K562 (cell line): ENCODE results near the gene MYG1. TPM values are rescaled to one million over a fixed set of nuclear protein-coding genes. Genes with fewer than 3 reads are reported as not detected.

Experiments
- ARID1B ChIP-seq: fragments of 450-650 bp; IDR thresholded peaks from 2 replicates; pipeline ENCODE4 v1.6.1; 2016; ENCODE audit warnings: antibody characterized with exemption, mild to moderate bottlenecking, inconsistent platforms
- CBX2 ChIP-seq: fragments of 200-600 bp; sonication (generic); IDR thresholded peaks from one replicate; pipeline ENCODE4 v1.6.1; 2012; ENCODE audit warnings: mild to moderate bottlenecking, low read length, inconsistent platforms; ENCODE audit not compliant: insufficient read depth, poor library complexity, severe bottlenecking
- E2F1 ChIP-seq: sonication (generic); formaldehyde crosslinking; IDR thresholded peaks from 2 replicates; pipeline ENCODE4 v1.8.1; 2023; ENCODE audit warnings: mild to moderate bottlenecking, missing genetic modification reagents, moderate library complexity
- EWSR1 ChIP-seq: fragments of 450-650 bp; IDR thresholded peaks from 2 replicates; pipeline ENCODE4 v1.6.1; 2018; ENCODE audit warnings: borderline replicate concordance, mild to moderate bottlenecking, low read depth, moderate library complexity; ENCODE audit not compliant: partially characterized antibody
- HDAC8 ChIP-seq: fragments of 450-650 bp; IDR thresholded peaks from 2 replicates; pipeline ENCODE4 v1.6.1; 2016; ENCODE audit warnings: mild to moderate bottlenecking, missing genetic modification characterization, moderate library complexity, missing compliant biosample characterization
- JUND ChIP-seq, 2 experiments: IDR thresholded peaks; 2 replicates in 1 of 2; 3 replicates in 1 of 2; pipeline ENCODE4 v1.6.1; 2011; ENCODE audit warnings: borderline replicate concordance in 2 of 2, low read depth in 2 of 2, low read length in 2 of 2, improper control_type of control experiment in 1 of 2, missing biosample characterization in 1 of 2, missing genetic modification characterization in 1 of 2, missing genetic modification reagents in 1 of 2
- NFE2L1 ChIP-seq: fragments of 450-650 bp; IDR thresholded peaks from 2 replicates; pipeline ENCODE4 v1.6.1; 2016; ENCODE audit warnings: missing genetic modification characterization, low read depth, mild to moderate bottlenecking, missing compliant biosample characterization, moderate library complexity, borderline replicate concordance
- NONO ChIP-seq, 2 experiments: fragments of 200-400 bp in 1 of 2; fragments of 450-650 bp in 1 of 2; formaldehyde crosslinking in 1 of 2; IDR thresholded peaks; 2 replicates each; pipeline ENCODE4 v1.6.1; 2017; ENCODE audit warnings: low read depth in 2 of 2, mild to moderate bottlenecking in 2 of 2, moderate library complexity in 2 of 2, low read length in 1 of 2
- PATZ1 ChIP-seq: fragments of 250-450 bp; sonication (Bioruptor Pico); IDR thresholded peaks from 2 replicates; pipeline ENCODE4 v1.5.0; 2020; ENCODE audit warnings: mild to moderate bottlenecking, borderline replicate concordance
- PKNOX1 ChIP-seq: fragments of 450-650 bp; IDR thresholded peaks from 2 replicates; pipeline ENCODE4 v1.6.1; 2016
- PTTG1 ChIP-seq: fragments of 450-650 bp; IDR thresholded peaks from 2 replicates; pipeline ENCODE4 v1.6.1; 2016; ENCODE audit warnings: low read depth, mild to moderate bottlenecking, missing genetic modification characterization, missing compliant biosample characterization
- SETDB1 ChIP-seq: IDR thresholded peaks from one replicate; pipeline ENCODE4 v1.6.1; 2012; ENCODE audit warnings: low read length, control low read depth, inconsistent platforms
- SPI1 ChIP-seq: IDR thresholded peaks from 2 replicates; pipeline ENCODE4 v1.6.1; 2011; ENCODE audit warnings: low read depth, low read length, control low read depth, borderline replicate concordance
- STAG1 ChIP-seq: sonication (generic); formaldehyde crosslinking; IDR thresholded peaks from 2 replicates; pipeline ENCODE4 v1.5.0; 2020; ENCODE audit warnings: missing genetic modification reagents, borderline replicate concordance
- TCF7L2 ChIP-seq: fragments of 150-350 bp; IDR thresholded peaks from 2 replicates; pipeline ENCODE4 v1.6.1; 2016; ENCODE audit warnings: low read depth, mild to moderate bottlenecking, low read length, moderate library complexity
- ZKSCAN1 ChIP-seq: fragments of 150-350 bp; IDR thresholded peaks from 2 replicates; pipeline ENCODE4 v1.6.1; 2016; ENCODE audit warnings: low read depth, low read length
- ZNF3 ChIP-seq: fragments of 250-450 bp; sonication (Bioruptor Pico); IDR thresholded peaks from 2 replicates; pipeline ENCODE4 v1.5.0; 2021; ENCODE audit warnings: mild to moderate bottlenecking, moderate library complexity
- ZNF644 ChIP-seq: fragments of 200-800 bp; sonication (Bioruptor generic); IDR thresholded peaks from 2 replicates; pipeline ENCODE4 v1.6.1; 2016; ENCODE audit warnings: low read depth, missing genetic modification characterization, missing compliant biosample characterization
- ZNF699 ChIP-seq: fragments of 250-450 bp; sonication (Bioruptor Pico); IDR thresholded peaks from 2 replicates; pipeline ENCODE4 v1.8.0; 2021; ENCODE audit warnings: mild to moderate bottlenecking, moderate library complexity; ENCODE audit not compliant: insufficient replicate concordance
- ZNF75A ChIP-seq: fragments of 450-650 bp; formaldehyde crosslinking; IDR thresholded peaks from 2 replicates; pipeline ENCODE4 v1.4.0; 2020; ENCODE audit warnings: mild to moderate bottlenecking
- polyA plus RNA-seq, 8 experiments: library from polyadenylated mRNA; depleted of rRNA in 4 of 8; stranded (reverse) in 5 of 8; unstranded in 3 of 8; fragments of >200 nt; fragmentation: Nextera tagmentation in 2 of 8; fragmentation: Illumina TruSeq in 1 of 8; extraction: Ambion mirVana in 2 of 8; extraction: Trizol in 1 of 8; gene quantifications; 2 replicates each; pipeline versions ENCODE4 v1.2.1 to v1.2.3, GENCODE V29; 2011 to 2014; ENCODE audit warnings: inconsistent platforms in 1 of 8, missing spikeins in 1 of 8
- total RNA-seq, 7 experiments: library from RNA; depleted of rRNA in 6 of 7; stranded (reverse); fragments of >200 nt in 6 of 7; fragmentation: Illumina TruSeq in 2 of 7; extraction: Trizol in 2 of 7; gene quantifications; 2 replicates each; pipeline versions ENCODE4 v1.2.1 to v1.2.3, GENCODE V29; 2011 to 2021; ENCODE audit warnings: low replicate concordance in 1 of 7
- TF ChIP-seq, protein P1 (sequence below), 2 experiments: IDR thresholded peaks in 1 of 2; conservative IDR thresholded peaks in 1 of 2; 2 replicates each; pipeline ENCODE4 v1.6.1; 2016; ENCODE audit warnings: low read depth in 2 of 2, mild to moderate bottlenecking in 1 of 2, missing compliant biosample characterization in 1 of 2, missing genetic modification characterization in 1 of 2, moderate library complexity in 1 of 2

MYG1 gene
- total and polyA plus RNA-seq, 9 of the 15 experiments (the other 6 are each of a cell fraction or from before 2014, with no cell fraction given): 0.45 to 5.6 (median 2.1) TPM

- TF ChIP-seq ZKSCAN1 (no peak), ZNF644 (tag) (peak; percentile 59; the same call in 1 of the 2 replicates), ARID1B (peak; percentile 68), CBX2 (no peak), PTTG1 (no peak), HDAC8 (no peak), ZNF3 (CRISPR knock-in tag) (no peak), EWSR1 (no peak), ZNF75A (CRISPR knock-in tag) (no peak), SETDB1 (no peak), ZNF699 (CRISPR knock-in tag) (no peak), TCF7L2 (no peak), PKNOX1 (peak; percentile 70), NONO (IDR thresholded peaks at IDR 0.05; ENCODE audit: low read depth in 2 of 2, low read length in 1 of 2) (no peak), PATZ1 (CRISPR knock-in tag) (no peak), E2F1 (CRISPR knock-in tag) (no peak), STAG1 (CRISPR knock-in tag) (no peak), SPI1 (no peak), NFE2L1 (tag) (no peak), JUND (IDR thresholded peaks at IDR 0.05; ENCODE audit: borderline replicate concordance, low read depth, low read length) (peak; percentile 94), JUND (tag; IDR thresholded peaks at IDR 0.05; ENCODE audit: borderline replicate concordance, low read depth, low read length) (peak; percentile 96)
- TF ChIP-seq, protein P1, sequence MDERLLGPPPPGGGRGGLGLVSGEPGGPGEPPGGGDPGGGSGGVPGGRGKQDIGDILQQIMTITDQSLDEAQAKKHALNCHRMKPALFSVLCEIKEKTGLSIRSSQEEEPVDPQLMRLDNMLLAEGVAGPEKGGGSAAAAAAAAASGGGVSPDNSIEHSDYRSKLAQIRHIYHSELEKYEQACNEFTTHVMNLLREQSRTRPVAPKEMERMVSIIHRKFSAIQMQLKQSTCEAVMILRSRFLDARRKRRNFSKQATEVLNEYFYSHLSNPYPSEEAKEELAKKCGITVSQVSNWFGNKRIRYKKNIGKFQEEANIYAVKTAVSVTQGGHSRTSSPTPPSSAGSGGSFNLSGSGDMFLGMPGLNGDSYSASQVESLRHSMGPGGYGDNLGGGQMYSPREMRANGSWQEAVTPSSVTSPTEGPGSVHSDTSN (CRISPR knock-in tag; IDR thresholded peaks at IDR 0.05; ENCODE audit: low read depth): no peak
- TF ChIP-seq, protein P1 (tag; conservative IDR thresholded peaks at IDR 0.05; ENCODE audit: low read depth): peak; percentile 50; the same call in 1 of the 2 replicates
Measured at GRCh38 chr12:53299101-53299453, 418 bp upstream of the MYG1 start (continued).
